ENCODE results near the gene C19orf25. TPM values are rescaled to one million over a fixed set of nuclear protein-coding genes. Genes with fewer than 3 reads are reported as not detected.

Gene C19orf25
- polyA plus RNA-seq, 1 of the 3 experiments (the other 2 are of a cell fraction): 25.3 TPM

DNA sequence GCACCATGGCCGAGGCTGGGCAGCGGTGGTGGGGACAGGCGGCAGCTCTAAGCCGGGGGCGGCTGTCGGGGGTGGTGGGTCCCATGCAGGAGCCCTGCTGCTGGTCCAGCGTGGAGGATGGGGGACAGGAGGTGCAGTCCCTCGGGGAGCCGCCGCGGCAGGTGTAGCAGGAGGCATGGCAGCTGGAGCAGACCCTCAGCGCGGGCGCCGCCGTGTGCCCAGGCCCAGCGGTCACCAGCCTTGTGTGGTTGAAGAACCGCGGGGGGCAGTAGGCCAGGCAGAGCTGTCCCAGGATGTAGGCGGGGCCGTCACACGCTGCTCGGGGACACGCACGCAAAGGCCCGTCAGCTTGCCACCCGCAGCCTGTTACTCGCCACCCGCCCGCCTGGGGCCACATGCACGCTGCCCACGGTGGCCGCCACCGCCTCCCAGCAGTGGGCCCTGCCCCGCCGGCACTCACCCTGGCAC lies 2.9 kb upstream of the C19orf25 start (continued):
- TF ChIP-seq TEAD4 (IDR thresholded peaks at IDR 0.05; ENCODE audit: borderline replicate concordance, insufficient read depth): no peak
- TF ChIP-seq, protein P1, sequence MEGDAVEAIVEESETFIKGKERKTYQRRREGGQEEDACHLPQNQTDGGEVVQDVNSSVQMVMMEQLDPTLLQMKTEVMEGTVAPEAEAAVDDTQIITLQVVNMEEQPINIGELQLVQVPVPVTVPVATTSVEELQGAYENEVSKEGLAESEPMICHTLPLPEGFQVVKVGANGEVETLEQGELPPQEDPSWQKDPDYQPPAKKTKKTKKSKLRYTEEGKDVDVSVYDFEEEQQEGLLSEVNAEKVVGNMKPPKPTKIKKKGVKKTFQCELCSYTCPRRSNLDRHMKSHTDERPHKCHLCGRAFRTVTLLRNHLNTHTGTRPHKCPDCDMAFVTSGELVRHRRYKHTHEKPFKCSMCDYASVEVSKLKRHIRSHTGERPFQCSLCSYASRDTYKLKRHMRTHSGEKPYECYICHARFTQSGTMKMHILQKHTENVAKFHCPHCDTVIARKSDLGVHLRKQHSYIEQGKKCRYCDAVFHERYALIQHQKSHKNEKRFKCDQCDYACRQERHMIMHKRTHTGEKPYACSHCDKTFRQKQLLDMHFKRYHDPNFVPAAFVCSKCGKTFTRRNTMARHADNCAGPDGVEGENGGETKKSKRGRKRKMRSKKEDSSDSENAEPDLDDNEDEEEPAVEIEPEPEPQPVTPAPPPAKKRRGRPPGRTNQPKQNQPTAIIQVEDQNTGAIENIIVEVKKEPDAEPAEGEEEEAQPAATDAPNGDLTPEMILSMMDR (IDR thresholded peaks at IDR 0.05): no peak
- no peak for TF ChIP-seq FOSL2 (IDR thresholded peaks at IDR 0.05; ENCODE audit: borderline replicate concordance, low read depth)
- TF ChIP-seq, protein P2, sequence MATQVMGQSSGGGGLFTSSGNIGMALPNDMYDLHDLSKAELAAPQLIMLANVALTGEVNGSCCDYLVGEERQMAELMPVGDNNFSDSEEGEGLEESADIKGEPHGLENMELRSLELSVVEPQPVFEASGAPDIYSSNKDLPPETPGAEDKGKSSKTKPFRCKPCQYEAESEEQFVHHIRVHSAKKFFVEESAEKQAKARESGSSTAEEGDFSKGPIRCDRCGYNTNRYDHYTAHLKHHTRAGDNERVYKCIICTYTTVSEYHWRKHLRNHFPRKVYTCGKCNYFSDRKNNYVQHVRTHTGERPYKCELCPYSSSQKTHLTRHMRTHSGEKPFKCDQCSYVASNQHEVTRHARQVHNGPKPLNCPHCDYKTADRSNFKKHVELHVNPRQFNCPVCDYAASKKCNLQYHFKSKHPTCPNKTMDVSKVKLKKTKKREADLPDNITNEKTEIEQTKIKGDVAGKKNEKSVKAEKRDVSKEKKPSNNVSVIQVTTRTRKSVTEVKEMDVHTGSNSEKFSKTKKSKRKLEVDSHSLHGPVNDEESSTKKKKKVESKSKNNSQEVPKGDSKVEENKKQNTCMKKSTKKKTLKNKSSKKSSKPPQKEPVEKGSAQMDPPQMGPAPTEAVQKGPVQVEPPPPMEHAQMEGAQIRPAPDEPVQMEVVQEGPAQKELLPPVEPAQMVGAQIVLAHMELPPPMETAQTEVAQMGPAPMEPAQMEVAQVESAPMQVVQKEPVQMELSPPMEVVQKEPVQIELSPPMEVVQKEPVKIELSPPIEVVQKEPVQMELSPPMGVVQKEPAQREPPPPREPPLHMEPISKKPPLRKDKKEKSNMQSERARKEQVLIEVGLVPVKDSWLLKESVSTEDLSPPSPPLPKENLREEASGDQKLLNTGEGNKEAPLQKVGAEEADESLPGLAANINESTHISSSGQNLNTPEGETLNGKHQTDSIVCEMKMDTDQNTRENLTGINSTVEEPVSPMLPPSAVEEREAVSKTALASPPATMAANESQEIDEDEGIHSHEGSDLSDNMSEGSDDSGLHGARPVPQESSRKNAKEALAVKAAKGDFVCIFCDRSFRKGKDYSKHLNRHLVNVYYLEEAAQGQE (IDR thresholded peaks at IDR 0.05; ENCODE audit: low read depth, low read length): no peak
- no peak for TF ChIP-seq SMC3 (IDR thresholded peaks at IDR 0.05; ENCODE audit: low read depth, low read length)

DNA sequence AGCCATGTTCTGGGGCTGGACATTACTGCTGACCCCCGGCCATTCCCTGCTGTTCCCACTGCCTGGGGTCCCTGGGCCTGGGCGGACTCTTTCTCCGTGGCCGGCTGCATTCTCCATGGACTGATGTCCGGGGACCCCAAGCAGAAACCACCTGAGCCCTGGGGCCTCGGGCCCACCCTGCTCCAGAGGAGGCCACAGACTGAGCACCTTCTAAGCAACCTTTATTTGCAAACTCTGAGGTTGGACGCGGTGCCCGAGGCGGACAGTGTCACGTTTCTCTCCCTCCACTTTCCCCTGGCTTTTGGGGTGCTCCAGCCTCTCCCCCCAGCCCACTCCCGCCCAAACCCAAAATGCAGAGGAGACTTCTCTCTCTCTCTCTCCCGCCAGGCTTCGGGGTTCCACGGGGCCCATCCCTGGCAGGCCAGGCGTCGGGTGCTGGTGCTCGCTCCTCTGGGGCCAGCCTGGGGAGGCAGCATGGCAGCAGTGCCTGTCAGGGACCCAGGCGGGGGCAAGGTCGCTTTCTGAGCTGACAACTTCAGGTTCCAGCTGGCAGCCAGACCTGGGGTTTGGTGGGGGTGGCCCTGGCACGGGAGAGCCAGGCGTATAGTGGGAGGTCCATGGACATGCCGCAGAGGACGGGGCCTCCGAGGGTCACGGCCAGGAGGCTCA lies 2.3 kb upstream of the C19orf25 start:
- Histone ChIP-seq H3K9ac (no peak overlapping the region), H4K20me1 (ENCODE audit: insufficient read depth) (no peaks in the 10 kb centered on the region), H3K27ac (ENCODE audit: low read depth in 2 of 2, low read length in 1 of 2) (no peak overlapping the region), H3K4me2 (no peak overlapping the region), H3K4me1 (ENCODE audit: control insufficient read depth in 1 of 2, insufficient read depth in 2 of 2, low read depth in 1 of 2, low read length in 1 of 2) (peaks cover 2 to 3% of the 10 kb centered on the region in 2 experiments; a peak in 1 of 4 replicates), H3K9me2 (no peaks in the 10 kb centered on the region), H3K36me3 (replicated peaks in 1 of 2; ENCODE audit: control insufficient read depth in 1 of 2, insufficient read depth in 2 of 2, low read length in 1 of 2) (peaks cover 0 to 7% of the 10 kb centered on the region in 2 experiments), H3K27me3 (ENCODE audit: insufficient read depth) (no peaks in the 10 kb centered on the region), H3F3A (replicated peaks; ENCODE audit: insufficient read depth) (peaks cover 4% of the 10 kb centered on the region), H2AFZ (ENCODE audit: low read depth) (no peak overlapping the region), H3K79me2 (ENCODE audit: insufficient read depth) (peaks cover 27% of the 10 kb centered on the region), H3K4me3 (ENCODE audit: low read depth in 2 of 2, low read length in 1 of 2) (no peak overlapping the region), H3K9me3 (no peaks in the 10 kb centered on the region)
- DNase-seq: no peak
- POLR2A ChIA-PET: no interaction called here
- WGBS (ENCODE audit: low lambda C conversion rate): 80% methylated on average over 20 of the region's 26 CpGs
- CTCF ChIA-PET: no interaction called here
- TF ChIP-seq SMC3 (IDR thresholded peaks at IDR 0.05; ENCODE audit: low read depth, low read length) (no peak), FOXM1 (IDR thresholded peaks at IDR 0.05; ENCODE audit: low read depth) (no peak), GATA2 (CRISPR knock-in tag; IDR thresholded peaks at IDR 0.05) (no peak), CHD2 (IDR thresholded peaks at IDR 0.05; ENCODE audit: low read length, partially characterized antibody) (no peak), RFX5 (IDR thresholded peaks at IDR 0.05; ENCODE audit: low read length) (no peak), NFIC (IDR thresholded peaks at IDR 0.05; ENCODE audit: borderline replicate concordance) (no peak), RXRA (IDR thresholded peaks at IDR 0.05; ENCODE audit: borderline replicate concordance, low read depth) (no peak)
- TF ChIP-seq, protein P3, sequence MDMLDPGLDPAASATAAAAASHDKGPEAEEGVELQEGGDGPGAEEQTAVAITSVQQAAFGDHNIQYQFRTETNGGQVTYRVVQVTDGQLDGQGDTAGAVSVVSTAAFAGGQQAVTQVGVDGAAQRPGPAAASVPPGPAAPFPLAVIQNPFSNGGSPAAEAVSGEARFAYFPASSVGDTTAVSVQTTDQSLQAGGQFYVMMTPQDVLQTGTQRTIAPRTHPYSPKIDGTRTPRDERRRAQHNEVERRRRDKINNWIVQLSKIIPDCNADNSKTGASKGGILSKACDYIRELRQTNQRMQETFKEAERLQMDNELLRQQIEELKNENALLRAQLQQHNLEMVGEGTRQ (IDR thresholded peaks at IDR 0.05; ENCODE audit: borderline replicate concordance, low read depth, low read length): no peak
- TF ChIP-seq, protein P4, sequence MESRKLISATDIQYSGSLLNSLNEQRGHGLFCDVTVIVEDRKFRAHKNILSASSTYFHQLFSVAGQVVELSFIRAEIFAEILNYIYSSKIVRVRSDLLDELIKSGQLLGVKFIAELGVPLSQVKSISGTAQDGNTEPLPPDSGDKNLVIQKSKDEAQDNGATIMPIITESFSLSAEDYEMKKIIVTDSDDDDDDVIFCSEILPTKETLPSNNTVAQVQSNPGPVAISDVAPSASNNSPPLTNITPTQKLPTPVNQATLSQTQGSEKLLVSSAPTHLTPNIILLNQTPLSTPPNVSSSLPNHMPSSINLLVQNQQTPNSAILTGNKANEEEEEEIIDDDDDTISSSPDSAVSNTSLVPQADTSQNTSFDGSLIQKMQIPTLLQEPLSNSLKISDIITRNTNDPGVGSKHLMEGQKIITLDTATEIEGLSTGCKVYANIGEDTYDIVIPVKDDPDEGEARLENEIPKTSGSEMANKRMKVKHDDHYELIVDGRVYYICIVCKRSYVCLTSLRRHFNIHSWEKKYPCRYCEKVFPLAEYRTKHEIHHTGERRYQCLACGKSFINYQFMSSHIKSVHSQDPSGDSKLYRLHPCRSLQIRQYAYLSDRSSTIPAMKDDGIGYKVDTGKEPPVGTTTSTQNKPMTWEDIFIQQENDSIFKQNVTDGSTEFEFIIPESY (IDR thresholded peaks at IDR 0.05; ENCODE audit: borderline replicate concordance, low read depth): no peak
- TF ChIP-seq, protein P1 (IDR thresholded peaks at IDR 0.05): no peak
- TF ChIP-seq, protein P2 (IDR thresholded peaks at IDR 0.05; ENCODE audit: low read depth, low read length): no peak

Data from SK-N-SH (cell line).